Measurements from ENCODE around the gene CDKN2B. TPM values are rescaled to one million over a fixed set of nuclear protein-coding genes. Genes with fewer than 3 reads are reported as not detected.

Gene CDKN2B
- total and polyA plus RNA-seq, 2 of the 13 experiments (the other 11 are each of a cell fraction or from before 2014, with no cell fraction given) = 1.4 to 1.5 TPM

DNA sequence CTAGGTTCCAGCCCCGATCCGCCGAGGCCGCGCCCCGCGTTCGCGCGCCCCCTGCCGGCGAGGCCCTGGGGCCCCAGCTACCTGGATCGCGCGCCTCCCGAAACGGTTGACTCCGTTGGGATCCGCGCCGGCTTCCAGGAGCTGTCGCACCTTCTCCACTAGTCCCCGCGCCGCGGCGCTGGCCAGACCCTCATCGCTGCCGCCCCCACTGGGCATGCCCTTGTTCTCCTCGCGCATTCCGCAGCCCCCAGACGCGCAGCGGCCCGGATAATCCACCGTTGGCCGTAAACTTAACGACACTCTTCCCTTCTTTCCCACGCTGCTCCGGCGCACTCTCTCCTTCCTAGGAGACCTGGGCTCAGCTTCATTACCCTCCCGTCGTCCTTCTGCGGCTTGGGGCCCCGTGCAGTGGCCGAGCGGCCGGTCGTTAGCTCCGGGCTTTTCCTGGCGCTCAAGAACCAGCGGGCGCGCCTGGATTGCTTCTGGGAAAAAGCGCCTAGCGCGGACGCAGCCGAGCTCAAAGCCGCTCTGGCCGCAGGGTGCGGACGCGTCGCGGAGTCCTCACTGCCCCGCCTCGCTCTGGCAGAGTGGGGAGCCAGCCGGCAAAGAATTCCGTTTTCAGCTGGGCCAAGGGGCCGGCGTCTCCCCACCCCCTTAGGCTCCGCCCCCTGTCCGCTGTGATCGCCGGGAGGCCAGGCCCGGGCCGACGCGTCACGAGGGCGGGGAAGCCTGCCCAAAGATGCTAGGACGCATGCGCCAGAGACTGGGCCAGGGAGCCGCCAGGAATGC is at the start of gene CDKN2B (continued):
- TF ChIP-seq, protein P1, sequence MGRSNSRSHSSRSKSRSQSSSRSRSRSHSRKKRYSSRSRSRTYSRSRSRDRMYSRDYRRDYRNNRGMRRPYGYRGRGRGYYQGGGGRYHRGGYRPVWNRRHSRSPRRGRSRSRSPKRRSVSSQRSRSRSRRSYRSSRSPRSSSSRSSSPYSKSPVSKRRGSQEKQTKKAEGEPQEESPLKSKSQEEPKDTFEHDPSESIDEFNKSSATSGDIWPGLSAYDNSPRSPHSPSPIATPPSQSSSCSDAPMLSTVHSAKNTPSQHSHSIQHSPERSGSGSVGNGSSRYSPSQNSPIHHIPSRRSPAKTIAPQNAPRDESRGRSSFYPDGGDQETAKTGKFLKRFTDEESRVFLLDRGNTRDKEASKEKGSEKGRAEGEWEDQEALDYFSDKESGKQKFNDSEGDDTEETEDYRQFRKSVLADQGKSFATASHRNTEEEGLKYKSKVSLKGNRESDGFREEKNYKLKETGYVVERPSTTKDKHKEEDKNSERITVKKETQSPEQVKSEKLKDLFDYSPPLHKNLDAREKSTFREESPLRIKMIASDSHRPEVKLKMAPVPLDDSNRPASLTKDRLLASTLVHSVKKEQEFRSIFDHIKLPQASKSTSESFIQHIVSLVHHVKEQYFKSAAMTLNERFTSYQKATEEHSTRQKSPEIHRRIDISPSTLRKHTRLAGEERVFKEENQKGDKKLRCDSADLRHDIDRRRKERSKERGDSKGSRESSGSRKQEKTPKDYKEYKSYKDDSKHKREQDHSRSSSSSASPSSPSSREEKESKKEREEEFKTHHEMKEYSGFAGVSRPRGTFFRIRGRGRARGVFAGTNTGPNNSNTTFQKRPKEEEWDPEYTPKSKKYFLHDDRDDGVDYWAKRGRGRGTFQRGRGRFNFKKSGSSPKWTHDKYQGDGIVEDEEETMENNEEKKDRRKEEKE (IDR thresholded peaks at IDR 0.05) = no peak
- TF ChIP-seq ZNF549 (CRISPR knock-in tag; IDR thresholded peaks at IDR 0.05) = no peak
- TF ChIP-seq WIZ (CRISPR knock-in tag; IDR thresholded peaks at IDR 0.05) = no peak
- TF ChIP-seq ZNF816 (CRISPR knock-in tag; IDR thresholded peaks at IDR 0.05; ENCODE audit: borderline replicate concordance) = no peak
- TF ChIP-seq NFYC (CRISPR knock-in tag; IDR thresholded peaks at IDR 0.05) = no peak
- TF ChIP-seq TBP (CRISPR knock-in tag; IDR thresholded peaks at IDR 0.05) = no peak
- no peak for TF ChIP-seq ZNF260 (CRISPR knock-in tag; IDR thresholded peaks at IDR 0.05; ENCODE audit: borderline replicate concordance, low read depth)
- no peak for TF ChIP-seq ZNF251 (CRISPR knock-in tag; IDR thresholded peaks at IDR 0.05)
- no peak for TF ChIP-seq ATF7 (IDR thresholded peaks at IDR 0.05)
- no peak for TF ChIP-seq ATF7 (CRISPR knock-in tag; IDR thresholded peaks at IDR 0.05)
- no peak for TF ChIP-seq ZMYM3 (CRISPR knock-in tag; IDR thresholded peaks at IDR 0.05)
- TF ChIP-seq, protein P2, sequence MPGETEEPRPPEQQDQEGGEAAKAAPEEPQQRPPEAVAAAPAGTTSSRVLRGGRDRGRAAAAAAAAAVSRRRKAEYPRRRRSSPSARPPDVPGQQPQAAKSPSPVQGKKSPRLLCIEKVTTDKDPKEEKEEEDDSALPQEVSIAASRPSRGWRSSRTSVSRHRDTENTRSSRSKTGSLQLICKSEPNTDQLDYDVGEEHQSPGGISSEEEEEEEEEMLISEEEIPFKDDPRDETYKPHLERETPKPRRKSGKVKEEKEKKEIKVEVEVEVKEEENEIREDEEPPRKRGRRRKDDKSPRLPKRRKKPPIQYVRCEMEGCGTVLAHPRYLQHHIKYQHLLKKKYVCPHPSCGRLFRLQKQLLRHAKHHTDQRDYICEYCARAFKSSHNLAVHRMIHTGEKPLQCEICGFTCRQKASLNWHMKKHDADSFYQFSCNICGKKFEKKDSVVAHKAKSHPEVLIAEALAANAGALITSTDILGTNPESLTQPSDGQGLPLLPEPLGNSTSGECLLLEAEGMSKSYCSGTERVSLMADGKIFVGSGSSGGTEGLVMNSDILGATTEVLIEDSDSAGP (CRISPR knock-in tag; IDR thresholded peaks at IDR 0.05; ENCODE audit: borderline replicate concordance) = peak; percentile 88; the same call in 1 of the 2 replicates
- no peak for TF ChIP-seq U2AF2 (IDR thresholded peaks at IDR 0.05; ENCODE audit: low read depth, low read length)
- no peak for TF ChIP-seq MBNL3 (CRISPR knock-in tag; conservative IDR thresholded peaks at IDR 0.05)
- TF ChIP-seq, protein P3, sequence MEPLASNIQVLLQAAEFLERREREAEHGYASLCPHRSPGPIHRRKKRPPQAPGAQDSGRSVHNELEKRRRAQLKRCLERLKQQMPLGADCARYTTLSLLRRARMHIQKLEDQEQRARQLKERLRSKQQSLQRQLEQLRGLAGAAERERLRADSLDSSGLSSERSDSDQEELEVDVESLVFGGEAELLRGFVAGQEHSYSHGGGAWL (CRISPR knock-in tag; IDR thresholded peaks at IDR 0.05) = no peak; the same call in 1 of the 2 replicates
- no peak for TF ChIP-seq ZNF644 (CRISPR knock-in tag; IDR thresholded peaks at IDR 0.05; ENCODE audit: low read depth)
- TF ChIP-seq PAWR (CRISPR knock-in tag; IDR thresholded peaks at IDR 0.05; ENCODE audit: borderline replicate concordance) = no peak
- TF ChIP-seq MEF2D (CRISPR knock-in tag; IDR thresholded peaks at IDR 0.05) = 0 out of 2 replicates have a peak, but pooled peaks have one; percentile 34
- TF ChIP-seq NR2F1 (CRISPR knock-in tag; IDR thresholded peaks at IDR 0.05) = no peak; a peak in 1 of 4 replicates
- no peak for TF ChIP-seq SKI (IDR thresholded peaks at IDR 0.05; ENCODE audit: partially characterized antibody)
- no peak for TF ChIP-seq BHLHE40 (IDR thresholded peaks at IDR 0.05; ENCODE audit: low read length)
- TF ChIP-seq ZNF547 (CRISPR knock-in tag; IDR thresholded peaks at IDR 0.05) = peak; percentile 72; the same call in 1 of the 2 replicates
- TF ChIP-seq NBN (conservative IDR thresholded peaks at IDR 0.05) = no peak
- TF ChIP-seq, protein P4, sequence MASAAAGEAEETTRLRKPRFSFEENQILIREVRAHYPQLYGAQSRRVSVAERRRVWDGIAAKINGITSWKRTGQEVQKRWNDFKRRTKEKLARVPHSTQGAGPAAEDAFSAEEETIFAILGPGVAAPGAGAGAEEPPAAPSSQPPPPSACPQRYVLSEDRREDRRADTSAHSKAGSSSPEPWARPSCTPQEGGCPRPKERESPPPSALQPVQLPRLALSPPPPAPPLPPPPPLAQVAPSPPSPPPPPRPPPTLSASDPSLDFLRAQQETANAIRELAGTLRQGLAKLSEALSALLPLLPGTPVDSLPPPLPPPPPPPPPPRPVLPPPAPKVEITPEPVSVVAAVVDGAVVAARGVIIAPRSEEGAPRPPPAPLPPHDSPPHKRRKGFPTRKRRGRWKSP (CRISPR knock-in tag; IDR thresholded peaks at IDR 0.05) = peak; percentile 29; the same call in 1 of the 2 replicates
- peak; percentile 63; the same call in 1 of the 2 replicates for TF ChIP-seq ZNF563 (CRISPR knock-in tag; IDR thresholded peaks at IDR 0.05)
- TF ChIP-seq ZSCAN9 (CRISPR knock-in tag; IDR thresholded peaks at IDR 0.05; ENCODE audit: borderline replicate concordance) = no peak
- TF ChIP-seq DR1 (CRISPR knock-in tag; IDR thresholded peaks at IDR 0.05) = no peak
